Measurements from ENCODE around the gene IQGAP3.

Gene IQGAP3

GRCh38 chr1:156537027-156537426 is 35.3 kb downstream of the IQGAP3 start:
- H3K9me3 ChIP-seq: no peaks in the 10 kb centered on the region
- no peaks in the 10 kb centered on the region for H3K27me3 ChIP-seq
- no peak for TF ChIP-seq CTCF (IDR thresholded peaks at IDR 0.05)
- no peaks in the 10 kb centered on the region for H3K4me1 ChIP-seq (ENCODE audit: control insufficient read depth in 1 of 2, insufficient read depth in 1 of 2, low read depth in 1 of 2, low read length in 1 of 2)
- no peak overlapping the region for H3K4me3 ChIP-seq (ENCODE audit: low read depth in 1 of 2, low read length in 1 of 2)
- H3K27ac ChIP-seq: no peak overlapping the region
- H3K36me3 ChIP-seq: peaks cover 95% of the 10 kb centered on the region

GRCh38 chr1:156534424-156535060 is 37.8 kb downstream of the IQGAP3 start:
- Histone ChIP-seq H3K27me3 (no peaks in the 10 kb centered on the region), H3K4me3 (ENCODE audit: low read depth in 1 of 2, low read length in 1 of 2) (no peak overlapping the region), H3K9me3 (no peaks in the 10 kb centered on the region), H3K36me3 (peaks cover 91% of the 10 kb centered on the region), H3K27ac (no peak overlapping the region), H3K4me1 (ENCODE audit: control insufficient read depth in 1 of 2, insufficient read depth in 1 of 2, low read depth in 1 of 2, low read length in 1 of 2) (no peaks in the 10 kb centered on the region)
- no peak for TF ChIP-seq CTCF (IDR thresholded peaks at IDR 0.05)

- no peaks in the 10 kb centered on the region for H3K27me3 ChIP-seq
These were observed 38.7 kb downstream of the IQGAP3 start for GRCh38 chr1:156533568-156534220.

GRCh38 chr1:156532374-156532773 is 40.0 kb downstream of the IQGAP3 start:
- no peak for TF ChIP-seq CTCF (IDR thresholded peaks at IDR 0.05)
- Histone ChIP-seq H3K9me3 (no peaks in the 10 kb centered on the region), H3K27ac (no peak overlapping the region)

More at GRCh38 chr1:156533568-156534220, 38.7 kb downstream of the IQGAP3 start:
- Histone ChIP-seq H3K4me1 (ENCODE audit: control insufficient read depth in 1 of 2, insufficient read depth in 1 of 2, low read depth in 1 of 2, low read length in 1 of 2) (no peaks in the 10 kb centered on the region), H3K4me3 (ENCODE audit: low read depth in 1 of 2, low read length in 1 of 2) (no peak overlapping the region), H3K9me3 (no peaks in the 10 kb centered on the region), H3K36me3 (peaks cover 91% of the 10 kb centered on the region), H3K27ac (no peak overlapping the region)
- no peak for TF ChIP-seq CTCF (IDR thresholded peaks at IDR 0.05)

GRCh38 chr1:156530006-156530405 is 42.4 kb downstream of the IQGAP3 start:
- Histone ChIP-seq H3K27ac (no peak overlapping the region), H3K9me3 (no peaks in the 10 kb centered on the region), H3K4me3 (ENCODE audit: low read depth in 1 of 2, low read length in 1 of 2) (no peak overlapping the region), H3K4me1 (ENCODE audit: control insufficient read depth in 1 of 2, insufficient read depth in 1 of 2, low read depth in 1 of 2, low read length in 1 of 2) (no peaks in the 10 kb centered on the region), H3K36me3 (peaks cover 81% of the 10 kb centered on the region), H3K27me3 (no peaks in the 10 kb centered on the region)
- TF ChIP-seq CTCF (IDR thresholded peaks at IDR 0.05): no peak

More at GRCh38 chr1:156532374-156532773, 40.0 kb downstream of the IQGAP3 start:
- Histone ChIP-seq H3K36me3 (peaks cover 93% of the 10 kb centered on the region), H3K4me1 (ENCODE audit: control insufficient read depth in 1 of 2, insufficient read depth in 1 of 2, low read depth in 1 of 2, low read length in 1 of 2) (no peaks in the 10 kb centered on the region), H3K27me3 (no peaks in the 10 kb centered on the region), H3K4me3 (ENCODE audit: low read depth in 1 of 2, low read length in 1 of 2) (no peak overlapping the region)
